ENCODE data around the gene ZYG11B.
"Not testable (repeated sequence)": the region's sequence is repeated elsewhere in the genome, so short reads cannot be mapped to it uniquely, and the experiment has no call there.

ZYG11B gene

GRCh38 chr1:52856026-52856425 is 129.8 kb downstream of the ZYG11B start:
- no peak for DNase-seq

- DNase-seq = no peak
Observed at GRCh38 chr1:52857443-52857842, 131.2 kb downstream of the ZYG11B start.

- DNase-seq = no peak
Observed at GRCh38 chr1:52862666-52863458, 136.6 kb downstream of the ZYG11B start.

DNA sequence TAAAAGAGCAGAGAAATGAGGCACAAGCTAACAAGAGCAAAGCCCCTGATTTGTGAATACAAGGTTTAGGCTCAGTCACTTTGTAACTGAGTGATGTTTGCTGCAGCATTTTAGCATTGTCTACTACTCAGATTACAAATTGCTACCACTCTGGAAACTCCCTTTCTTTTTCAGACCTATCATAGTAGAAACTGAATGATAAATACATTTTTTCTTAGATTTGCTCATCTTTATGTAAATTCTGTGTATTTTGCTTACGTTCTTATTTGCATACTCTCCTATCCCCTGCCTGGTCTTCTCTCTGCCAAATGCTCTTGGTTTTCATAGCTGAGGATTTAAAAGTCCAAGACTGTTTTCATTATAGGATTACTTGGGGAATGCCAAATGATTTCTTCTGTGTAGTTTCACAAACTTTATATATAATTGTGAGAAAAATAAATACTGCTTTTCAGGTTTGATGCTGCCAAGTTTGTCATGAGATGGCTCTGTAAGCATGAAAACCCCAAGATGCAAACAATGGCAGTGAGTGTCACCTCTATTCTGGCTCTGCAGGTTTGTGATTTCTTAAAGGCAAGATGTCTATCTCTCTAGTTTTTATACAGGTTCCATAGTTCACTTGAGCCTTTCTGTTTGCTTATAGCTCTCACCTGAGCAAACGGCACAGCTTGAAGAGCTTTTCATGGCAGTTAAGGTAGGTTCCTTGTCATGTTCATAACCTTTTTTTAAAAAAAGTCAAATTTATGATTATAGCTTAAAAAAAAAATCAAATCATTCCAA is 141.0 kb downstream of the ZYG11B start:
- DNase-seq = no peak

DNA sequence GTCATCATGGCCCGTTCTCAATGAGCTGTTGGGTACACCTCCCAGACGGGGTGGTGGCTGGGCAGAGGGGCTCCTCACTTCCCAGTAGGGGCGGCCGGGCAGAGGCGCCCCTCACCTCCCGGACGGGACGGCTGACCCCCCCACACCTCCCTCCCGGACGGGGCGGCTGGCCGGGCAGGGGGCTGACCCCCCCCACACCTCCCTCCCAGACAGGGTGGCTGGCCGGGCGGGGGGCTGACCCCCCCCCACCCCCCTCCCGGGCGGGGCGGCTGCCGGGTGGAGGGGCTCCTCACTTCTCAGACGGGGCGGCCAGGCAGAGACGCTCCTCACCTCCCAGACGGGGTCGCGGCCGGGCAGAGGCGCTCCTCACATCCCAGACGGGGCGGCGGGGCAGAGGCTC is 143.5 kb downstream of the ZYG11B start:
- not testable (repeated sequence) for DNase-seq

GRCh38 chr1:52876843-52877242 is 150.6 kb downstream of the ZYG11B start:
- DNase-seq = no peak
